ENCODE results near the gene FCN3. TPM values are rescaled to one million over a fixed set of nuclear protein-coding genes. Genes with fewer than 3 reads are reported as not detected.

The FCN3 gene
- polyA plus RNA-seq, 3 donors = 1.7 to 3.9 (median 2.1) TPM

GRCh38 chr1:27342391-27342777 is 32.2 kb downstream of the FCN3 start:
- no peak for DNase-seq

GRCh38 chr1:27341525-27342252 is 32.9 kb downstream of the FCN3 start, which contains the start of gene SYTL1:
SYTL1 (plus strand) TSS chr1:27342022; CDS start chr1:27345335, 3,313 bp downstream.
- no peak for DNase-seq

- no peak for DNase-seq
Measured at GRCh38 chr1:27339213-27339612, 35.4 kb downstream of the FCN3 start.

GRCh38 chr1:27338751-27339150 is 35.9 kb downstream of the FCN3 start:
- no peak for DNase-seq

GRCh38 chr1:27336756-27337155 is 37.9 kb downstream of the FCN3 start:
- DNase-seq = no peak

GRCh38 chr1:27335506-27336422 is 38.9 kb downstream of the FCN3 start:
- no peak for DNase-seq

GRCh38 chr1:27333717-27334279 is 40.8 kb downstream of the FCN3 start:
- no peak for DNase-seq

- no peak for DNase-seq
Measured at GRCh38 chr1:27332536-27333281, 41.9 kb downstream of the FCN3 start.

GRCh38 chr1:27331922-27332321 is 42.7 kb downstream of the FCN3 start:
- DNase-seq = no peak

GRCh38 chr1:27331426-27331825 is 43.2 kb downstream of the FCN3 start:
- no peak for DNase-seq

GRCh38 chr1:27330786-27331185 is 43.8 kb downstream of the FCN3 start:
- DNase-seq = no peak

GRCh38 chr1:27327964-27328363 is 46.7 kb downstream of the FCN3 start:
- DNase-seq = no peak

- no peak for DNase-seq
Measured at GRCh38 chr1:27325286-27325685, 49.3 kb downstream of the FCN3 start.

- no peak for DNase-seq
Measured at GRCh38 chr1:27322569-27323240, 51.9 kb downstream of the FCN3 start.

- peak; percentile 96 for DNase-seq
Measured at GRCh38 chr1:27321813-27322568, 52.6 kb downstream of the FCN3 start, which contains the start of gene TMEM222. TMEM222 (plus strand) TSS chr1:27322163; CDS start chr1:27322198, 35 bp downstream.

Other genes with a start within 250 kb of the FCN3 start
- gene SLC9A1, start 219.7 kb downstream of the FCN3 start, polyA plus RNA-seq (ENCODE audit: insufficient read length in 3 of 3) = 10 to 100 TPM; 25.8 to 28.7 (median 28.1) TPM
- 10 to 100 TPM; 46.7 to 54.0 (median 47.0) TPM for gene WDTC1, start 140.2 kb downstream of the FCN3 start, polyA plus RNA-seq (ENCODE audit: insufficient read length in 3 of 3)
- 10 to 100 TPM; 42.3 to 46.8 (median 44.1) TPM for gene TMEM222, start 52.7 kb downstream of the FCN3 start, polyA plus RNA-seq (ENCODE audit: insufficient read length in 3 of 3)
- gene SYTL1, start 32.8 kb downstream of the FCN3 start, polyA plus RNA-seq (ENCODE audit: insufficient read length in 3 of 3) = 10 to 100 TPM; 12.6 to 17.0 (median 13.3) TPM
- gene MAP3K6, start 7.9 kb downstream of the FCN3 start, polyA plus RNA-seq (ENCODE audit: insufficient read length in 3 of 3) = 10 to 100 TPM in 1 of 3 donors, 1 to 10 TPM in 2; 9.4 to 11.4 (median 9.7) TPM
- under 1 TPM; 0.21 to 0.47 (median 0.33) TPM for gene CD164L2, start 8.5 kb upstream of the FCN3 start, polyA plus RNA-seq (ENCODE audit: insufficient read length in 3 of 3)
- gene GPR3, start 17.8 kb upstream of the FCN3 start, polyA plus RNA-seq (ENCODE audit: insufficient read length in 3 of 3) = 1 to 10 TPM in 2 of 3 donors, under 1 TPM in 1; 0.84 to 1.1 (median 1.0) TPM
- 100 to 1,000 TPM; 123 to 124 (median 123) TPM for gene WASF2, start 115.3 kb upstream of the FCN3 start, polyA plus RNA-seq (ENCODE audit: insufficient read length in 3 of 3)
- 10 to 100 TPM; 49.7 to 58.9 (median 49.8) TPM for gene AHDC1, start 229.3 kb upstream of the FCN3 start, polyA plus RNA-seq (ENCODE audit: insufficient read length in 3 of 3)

Data from renal pelvis (tissue), 4 donors.